GM12872 (cell line): ENCODE measurements around the gene LILRA6.
"Not testable (repeated sequence)": the region's sequence is repeated elsewhere in the genome, so short reads cannot be mapped to it uniquely, and the experiment has no call there.

Experiments
- CTCF ChIP-seq: IDR thresholded peaks from 3 replicates; pipeline ENCODE4 v1.5.1; 2011; ENCODE audit warnings: low read depth, mild to moderate bottlenecking, low read length, moderate library complexity; ENCODE audit not compliant: insufficient read depth

The LILRA6 gene

GRCh38 chr19:54222474-54223276 lies 19.9 kb downstream of the LILRA6 start, which contains the start of gene LILRB3:
LILRB3 (minus strand) TSS chr19:54223007; CDS start chr19:54222976, 31 bp downstream.
- not testable (repeated sequence) for TF ChIP-seq CTCF

- TF ChIP-seq CTCF: no peak
These were observed 23.5 kb downstream of the LILRA6 start for GRCh38 chr19:54218960-54219661.

GRCh38 chr19:54218259-54218658 lies 24.3 kb downstream of the LILRA6 start:
- TF ChIP-seq CTCF: no peak

GRCh38 chr19:54216869-54217268 lies 25.7 kb downstream of the LILRA6 start:
- TF ChIP-seq CTCF: no peak

- TF ChIP-seq CTCF: no peak
These were observed 31.4 kb downstream of the LILRA6 start for GRCh38 chr19:54211235-54211634.

GRCh38 chr19:54209811-54210494 lies 32.6 kb downstream of the LILRA6 start:
- TF ChIP-seq CTCF: no peak
